Activated CD4-positive, alpha-beta T cell treated with anti-CD3 and anti-CD28 coated beads for 1 hour (primary cell): Measurements from ENCODE around the gene CASP1.
"Not testable (repeated sequence)": the region's sequence is repeated elsewhere in the genome, so short reads cannot be mapped to it uniquely, and the experiment has no call there.

ENCODE experiments used
- DNase-seq: peaks from one replicate; pipeline ENCODE4 v3.0.0-alpha.2; 2020

The CASP1 gene

DNA sequence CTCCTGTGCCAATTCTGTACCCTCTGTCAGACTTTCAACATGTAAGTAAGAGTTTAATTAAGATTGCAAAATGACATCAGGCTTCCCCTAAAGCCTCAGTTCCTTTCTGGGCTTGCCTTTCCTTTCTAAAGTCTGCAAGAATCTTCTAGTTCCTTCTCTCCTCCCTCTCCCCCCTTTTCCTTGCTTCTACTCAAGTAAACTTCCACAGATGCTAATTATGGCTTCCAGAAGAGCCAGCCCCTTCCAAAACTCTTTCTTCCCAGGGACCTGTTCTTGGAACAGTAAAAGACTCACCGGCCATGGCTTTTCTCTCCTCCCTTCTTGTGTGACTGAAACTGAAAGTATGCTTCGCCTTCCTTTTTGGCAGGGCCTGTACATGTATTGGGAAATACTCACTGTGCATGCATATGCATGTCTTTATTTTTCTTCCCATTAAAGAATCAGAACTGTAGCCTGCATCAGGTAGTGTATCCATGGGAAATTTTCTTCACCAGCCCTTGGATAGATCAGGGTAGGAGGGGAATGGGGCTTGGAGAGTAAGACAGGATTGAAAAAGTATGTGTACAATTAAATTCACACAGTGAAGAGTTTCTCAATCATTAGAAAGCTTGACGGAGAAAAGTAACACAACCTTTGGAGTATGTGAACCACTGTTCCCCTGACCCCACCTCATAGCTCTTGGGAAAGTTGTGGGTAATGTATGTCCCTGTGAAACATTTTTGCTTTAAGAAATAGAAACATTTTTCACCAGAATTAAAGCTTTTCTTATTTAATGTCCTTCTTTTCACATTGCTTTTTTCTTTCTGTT is at the start of gene CASP1:
TSS of gene CASP1 (minus strand) at position 332 of the 808 bp plus-strand sequence. CDS start at position 301, 31 bp downstream.
- DNase-seq: no peak

DNA sequence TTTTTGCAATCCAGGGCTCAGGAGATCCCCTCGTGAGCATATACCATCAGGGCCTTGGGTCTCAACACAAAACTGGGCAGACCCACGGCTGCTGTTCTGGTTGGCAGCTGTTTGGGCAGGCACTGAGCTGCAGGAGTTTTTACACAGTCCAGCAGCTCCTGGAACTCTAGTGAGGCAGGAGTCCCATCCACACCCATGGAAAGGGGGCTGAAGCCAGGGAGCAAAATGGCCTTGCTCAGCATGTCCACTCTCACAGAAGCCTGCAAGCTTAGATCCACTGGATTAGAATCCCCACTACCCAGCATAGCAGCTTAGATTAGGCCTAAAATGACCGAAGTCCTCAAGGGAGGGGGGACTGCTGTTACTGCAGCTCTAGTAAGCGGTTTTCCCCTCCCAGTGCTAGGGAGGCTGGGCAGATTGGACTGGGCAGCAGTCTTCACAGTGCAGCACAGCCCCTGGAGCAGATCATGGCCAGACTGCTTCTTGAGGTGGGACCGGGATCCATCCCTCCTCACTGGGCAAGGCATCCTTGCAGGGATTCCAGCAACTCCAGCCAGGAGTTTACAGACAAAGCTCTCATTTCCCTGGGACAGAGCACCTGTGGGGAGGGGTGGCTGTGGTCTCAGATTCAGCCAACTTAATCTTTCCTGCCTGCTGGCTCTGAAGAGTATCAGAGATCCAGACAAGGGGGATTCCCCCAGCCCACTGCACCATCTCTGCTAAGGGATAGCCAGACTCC is 46.6 kb upstream of the CASP1 start:
- DNase-seq: no peak

DNA sequence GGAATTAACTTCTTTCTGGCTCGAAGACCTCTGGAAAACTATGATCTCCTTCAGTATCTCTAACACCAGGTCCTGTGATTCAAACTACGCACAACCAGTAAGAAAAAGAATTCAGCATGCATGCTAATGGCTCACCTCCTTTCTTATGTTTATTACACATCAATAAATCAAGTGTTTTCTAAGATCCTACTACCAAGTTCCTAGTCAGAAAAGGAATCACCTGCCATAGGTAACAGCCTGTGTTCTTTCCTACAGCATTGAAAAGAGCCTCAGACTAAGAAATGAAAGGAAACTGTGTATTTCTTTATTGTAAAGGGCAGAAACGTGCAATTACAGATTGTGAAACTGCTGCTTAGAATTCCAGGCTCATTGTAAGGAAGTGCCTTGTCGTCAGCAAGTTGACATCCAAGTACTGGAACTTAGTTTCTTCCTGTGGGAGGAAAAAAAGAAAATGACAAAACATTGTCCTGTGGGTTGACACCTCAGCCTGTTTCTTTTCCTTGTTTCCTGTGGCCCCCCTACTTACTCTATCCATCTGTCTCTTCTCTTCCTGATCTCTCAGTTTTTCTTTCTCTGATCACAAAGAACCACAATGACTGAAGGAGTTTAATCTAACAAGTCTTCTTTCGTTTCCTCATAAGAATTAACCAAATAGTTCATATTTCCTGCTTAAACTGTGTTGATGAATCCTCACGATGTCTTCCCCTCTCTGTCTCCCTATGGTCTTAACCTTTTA is 45.4 kb upstream of the CASP1 start:
- not testable (repeated sequence) for DNase-seq

DNA sequence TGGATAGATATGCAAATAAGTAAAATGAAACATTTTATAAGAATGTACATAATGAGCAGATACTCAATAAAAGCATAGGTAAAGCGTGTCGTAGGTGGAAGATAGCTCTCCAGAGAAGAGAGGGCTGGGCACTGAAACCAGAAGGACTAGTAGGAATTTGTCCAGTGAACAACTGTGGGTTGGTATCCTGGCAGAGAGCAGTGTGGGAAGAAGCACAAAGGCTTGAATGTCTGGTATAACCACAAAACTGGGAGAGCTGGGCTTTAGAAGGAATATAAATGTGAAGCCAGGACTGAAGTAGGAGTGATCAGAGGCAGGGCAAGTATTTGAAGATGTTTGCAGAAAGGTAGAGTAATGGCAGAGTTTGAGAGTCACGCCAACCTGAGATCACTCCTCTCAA is 43.3 kb upstream of the CASP1 start:
- no peak for DNase-seq

DNA sequence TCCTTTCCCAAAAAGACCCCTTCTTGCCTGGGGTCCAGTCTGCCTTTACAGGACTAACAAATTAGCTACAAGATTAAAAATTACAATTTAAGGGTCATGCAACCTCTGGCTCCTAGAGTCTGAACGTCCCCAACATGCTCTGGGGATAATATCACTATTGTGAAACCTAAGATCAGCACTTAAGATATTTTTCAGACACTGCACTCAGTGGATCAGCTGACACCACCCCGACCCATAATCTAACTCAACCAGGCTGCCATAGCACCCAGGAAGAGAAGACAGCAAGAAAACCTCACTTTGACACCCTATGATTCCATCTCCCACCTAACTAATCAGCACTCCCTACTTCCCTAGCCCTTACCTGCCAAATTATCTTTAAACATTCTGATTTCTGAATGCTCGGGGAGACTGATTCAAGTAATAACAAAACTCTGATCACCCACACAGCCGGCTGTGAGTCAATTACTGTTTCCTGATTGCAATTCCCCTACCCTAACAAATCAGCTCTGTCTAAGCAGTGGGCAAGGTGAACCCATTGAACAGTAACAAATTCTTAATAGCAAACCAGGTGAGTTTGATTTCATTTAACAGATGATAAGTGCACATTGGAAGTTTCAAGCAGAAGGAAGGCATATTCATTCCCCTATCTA is 42.3 kb upstream of the CASP1 start:
- DNase-seq: not testable (repeated sequence)

DNA sequence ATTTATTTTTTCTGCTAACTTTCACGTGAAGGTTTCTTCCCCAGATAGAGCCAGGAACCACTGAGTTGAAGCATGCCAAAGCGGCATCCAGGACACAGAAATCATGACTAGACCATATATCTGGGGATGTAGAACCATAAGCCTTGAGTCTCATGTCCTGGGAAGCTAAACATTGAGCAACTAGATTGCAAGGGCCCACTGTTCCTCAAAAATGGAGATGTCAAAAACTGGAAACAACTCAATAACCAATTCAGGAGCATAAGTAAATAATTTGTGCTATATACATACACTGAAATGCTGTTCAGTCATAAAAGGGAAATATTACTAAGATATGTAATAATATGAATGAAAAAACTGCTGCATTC is 39.2 kb upstream of the CASP1 start:
- DNase-seq: no peak

DNA sequence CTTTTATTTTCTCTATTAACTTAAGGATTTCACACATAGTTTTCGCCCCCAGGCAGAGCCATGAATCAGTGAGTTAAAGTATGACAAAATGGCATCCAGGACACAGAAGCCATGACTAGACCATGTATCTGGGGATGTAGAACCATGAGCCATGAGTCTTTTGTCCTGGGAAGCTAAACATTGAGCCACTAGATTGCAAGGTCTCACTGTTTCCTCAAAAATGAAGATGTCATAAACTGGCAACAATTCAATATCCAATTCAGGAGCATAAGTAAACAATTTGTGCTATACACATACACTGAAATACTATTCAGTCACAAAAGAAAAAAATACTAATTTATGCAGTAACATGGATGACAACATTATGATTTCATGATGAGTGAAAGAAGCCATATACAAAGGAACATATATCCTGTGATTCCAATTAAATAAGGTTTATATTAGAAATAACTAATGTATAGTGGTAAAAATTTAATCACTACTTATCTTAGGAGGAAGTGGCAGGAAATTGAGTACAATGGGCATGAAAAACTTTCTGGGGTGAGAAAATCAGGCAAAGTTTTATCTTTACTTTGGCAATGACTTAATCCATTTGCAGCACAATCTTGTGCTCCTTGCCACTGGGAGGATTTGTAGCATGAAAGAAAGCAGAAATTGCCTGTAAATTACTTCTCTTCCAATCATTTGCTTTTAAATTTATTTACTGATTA is 38.7 kb upstream of the CASP1 start:
- no peak for DNase-seq

DNA sequence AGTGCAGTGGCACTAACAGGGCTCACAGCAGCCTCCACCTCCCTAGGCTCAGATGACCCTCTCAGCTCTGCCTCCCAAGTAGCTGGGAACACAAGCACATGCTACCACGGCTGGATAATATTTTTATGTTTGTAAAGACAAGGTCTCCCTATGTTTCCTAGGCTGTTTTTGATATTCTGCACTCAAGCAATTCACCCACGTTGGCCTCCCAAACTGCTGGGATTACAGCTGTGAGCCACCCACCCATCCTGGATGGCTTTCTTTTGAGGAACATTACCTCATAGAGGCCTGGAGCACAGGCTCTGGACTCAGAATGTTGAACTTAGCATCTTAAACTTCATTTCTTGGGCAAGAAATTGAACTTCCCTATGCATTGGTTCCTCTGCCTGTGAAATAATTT is 37.1 kb upstream of the CASP1 start:
- not testable (repeated sequence) for DNase-seq

DNA sequence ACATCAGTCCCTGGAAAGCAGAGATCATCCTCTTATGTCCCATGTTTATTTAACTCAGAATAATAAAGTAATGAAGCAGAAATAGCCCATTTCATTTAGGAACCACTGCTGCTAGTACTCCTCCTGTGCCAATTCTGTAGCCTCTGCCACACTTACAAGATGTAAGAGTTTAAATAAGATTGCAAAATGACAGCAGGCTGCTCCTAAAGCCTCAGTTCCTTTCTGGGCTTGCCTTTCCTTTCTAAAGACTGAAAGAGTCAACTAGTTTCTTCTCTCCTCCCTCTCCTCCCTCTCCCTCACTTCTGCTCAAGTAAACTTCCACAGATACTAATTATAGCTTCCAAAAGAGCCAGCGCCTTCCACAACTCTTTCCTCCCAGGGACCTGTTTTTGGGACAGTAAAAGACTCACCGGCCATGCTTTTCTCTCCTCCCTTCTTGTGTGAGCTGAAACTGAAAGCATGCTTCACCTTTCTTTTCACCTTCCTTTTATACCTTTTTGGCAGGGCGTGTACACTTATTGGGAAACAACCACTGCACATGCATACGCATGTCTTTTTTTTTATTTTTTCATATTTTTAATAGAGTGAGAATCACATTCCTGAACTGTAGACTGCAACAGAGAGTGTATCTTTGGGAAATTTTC is 36.3 kb upstream of the CASP1 start:
- no peak for DNase-seq

DNA sequence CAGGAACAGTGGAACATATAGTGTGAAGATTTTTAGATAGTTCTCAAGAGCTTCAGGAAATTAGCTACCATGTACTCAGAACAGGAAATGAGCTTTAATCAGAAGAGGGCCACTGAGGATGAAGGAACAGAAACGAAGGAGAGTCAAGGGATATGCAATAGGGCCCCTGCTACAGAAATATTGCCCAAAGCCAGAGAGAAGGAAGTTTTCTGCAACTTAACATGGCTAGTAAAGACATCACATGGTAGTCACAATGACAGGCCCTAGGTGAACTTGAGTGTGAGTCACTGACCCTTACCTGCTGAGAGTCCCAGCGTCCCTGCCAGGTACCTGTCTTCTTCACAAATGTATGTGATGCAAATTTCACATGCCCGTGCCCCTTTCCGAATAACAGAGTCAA is 35.4 kb upstream of the CASP1 start:
- no peak for DNase-seq

DNA sequence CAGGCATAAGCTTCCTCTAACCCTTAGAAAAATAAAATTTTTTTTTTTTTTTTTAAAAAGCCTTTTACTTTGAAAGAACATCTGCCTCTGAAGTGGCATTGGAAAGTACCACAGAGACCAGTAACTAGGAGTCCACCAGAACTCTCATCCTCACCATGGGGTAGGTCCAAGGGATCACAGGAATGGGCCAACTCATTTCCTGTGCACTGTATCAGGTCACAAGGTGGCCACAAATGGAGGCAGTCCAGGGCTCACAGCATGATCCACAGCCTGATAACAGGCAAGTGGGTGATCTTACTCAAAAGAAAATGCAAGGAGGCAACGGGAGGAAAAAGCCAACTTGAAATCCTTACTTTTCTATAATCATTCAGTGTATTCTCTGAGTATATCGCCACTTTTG is 34.8 kb upstream of the CASP1 start:
- DNase-seq: not testable (repeated sequence)

DNA sequence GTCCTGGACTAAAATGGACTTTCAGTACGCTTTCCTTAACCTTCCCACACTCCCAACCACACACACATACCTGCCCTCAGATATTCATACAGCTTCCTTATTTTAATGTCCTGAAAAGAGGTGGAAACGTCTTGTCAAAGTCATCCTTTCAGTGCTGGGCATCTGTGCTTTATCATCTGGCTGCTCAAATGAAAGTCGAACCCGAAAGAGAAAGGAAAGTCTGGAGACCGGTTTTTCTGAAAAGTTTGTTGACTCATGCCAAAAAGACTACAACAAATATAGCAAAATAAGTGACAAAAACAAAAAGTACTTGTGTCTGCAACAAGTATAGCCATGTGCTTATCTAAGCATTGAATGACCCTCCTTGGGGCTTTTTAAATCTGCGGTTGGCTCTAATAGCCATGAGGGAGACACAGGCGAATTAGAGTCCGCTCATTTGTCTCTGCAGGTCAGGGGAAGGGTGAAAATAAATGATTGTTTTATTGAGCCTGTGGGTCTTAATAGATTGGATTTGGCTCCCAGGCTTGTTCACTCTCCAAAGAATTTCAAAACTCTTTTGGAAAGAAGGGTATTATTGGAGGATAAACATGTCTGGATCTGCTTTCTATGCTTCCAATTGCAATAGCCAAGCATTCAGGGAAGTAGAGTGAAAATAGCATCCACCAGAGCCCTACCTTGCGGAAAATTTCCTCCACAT is 28.4 kb upstream of the CASP1 start:
- not testable (repeated sequence) for DNase-seq

DNA sequence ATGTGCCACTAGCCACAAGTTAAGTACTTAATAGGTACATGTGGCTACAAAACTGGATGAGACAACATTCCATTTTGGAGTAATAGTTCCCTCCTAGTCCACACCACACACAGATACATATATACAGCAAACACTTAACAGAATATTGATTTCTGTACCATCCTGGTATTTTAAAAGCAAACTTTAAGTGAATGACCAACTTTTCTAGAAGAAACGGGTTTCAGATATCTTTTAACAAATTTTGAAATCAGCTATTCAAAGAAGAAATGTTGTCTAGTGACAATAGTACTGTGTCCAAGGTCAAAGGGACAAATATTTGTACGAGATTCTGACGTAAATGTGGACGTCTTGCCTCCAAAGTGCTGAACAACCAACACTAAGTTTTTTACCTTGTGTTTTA is 22.5 kb upstream of the CASP1 start:
- no peak for DNase-seq

DNA sequence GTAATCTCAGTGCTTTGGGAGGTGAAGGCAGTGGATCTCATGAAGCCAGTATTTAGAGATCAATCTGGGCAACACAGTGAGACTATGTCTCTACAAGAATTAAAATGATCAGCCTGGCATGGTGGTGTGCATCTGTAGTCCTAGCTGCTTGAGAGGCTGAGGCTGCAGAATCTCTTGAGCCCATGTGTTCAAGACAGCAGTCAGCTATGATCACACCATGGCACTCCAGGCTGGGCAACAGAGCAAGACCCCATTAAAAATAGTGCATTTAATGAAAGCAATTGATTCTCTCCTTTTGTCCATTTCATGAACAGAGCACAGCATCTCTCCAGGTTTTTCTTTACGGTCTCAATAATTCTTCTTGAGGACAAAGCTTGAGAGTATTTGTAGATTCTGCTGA is 21.5 kb upstream of the CASP1 start:
- DNase-seq: no peak

DNA sequence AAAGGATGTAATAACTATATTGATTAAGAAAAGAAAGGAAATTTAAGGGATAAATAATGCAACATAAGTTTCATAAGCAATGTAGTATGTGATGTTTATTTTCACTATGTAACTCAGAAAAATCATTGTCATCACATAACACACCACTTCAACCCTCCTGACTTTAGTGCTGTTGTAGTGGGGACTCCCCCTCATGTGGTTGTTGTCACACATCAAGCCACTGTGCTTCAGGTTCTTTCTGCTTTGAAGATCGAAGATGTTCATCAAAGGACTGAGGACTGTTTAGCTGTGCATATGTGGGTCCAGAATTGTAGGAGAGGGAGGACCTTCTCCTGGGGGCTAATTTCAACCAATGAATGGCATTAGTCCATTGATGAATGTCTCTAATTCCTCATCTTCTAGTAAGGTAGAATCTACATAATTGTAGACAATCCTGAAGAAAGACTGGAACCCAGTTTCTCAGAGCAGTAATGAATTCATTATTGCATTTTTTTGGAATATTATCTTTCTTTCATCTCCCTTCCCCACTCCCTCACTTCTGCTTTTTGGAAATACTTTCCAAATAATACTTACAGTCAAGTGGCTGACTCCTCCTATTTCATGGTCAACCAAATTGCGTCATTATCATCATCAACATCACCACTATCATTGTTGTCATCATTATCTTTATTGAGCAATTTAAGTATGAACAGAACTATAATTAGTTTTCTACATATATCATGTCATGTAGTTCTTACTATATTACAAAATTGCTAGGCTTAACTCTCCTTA is 20.0 kb upstream of the CASP1 start:
- DNase-seq: no peak

DNA sequence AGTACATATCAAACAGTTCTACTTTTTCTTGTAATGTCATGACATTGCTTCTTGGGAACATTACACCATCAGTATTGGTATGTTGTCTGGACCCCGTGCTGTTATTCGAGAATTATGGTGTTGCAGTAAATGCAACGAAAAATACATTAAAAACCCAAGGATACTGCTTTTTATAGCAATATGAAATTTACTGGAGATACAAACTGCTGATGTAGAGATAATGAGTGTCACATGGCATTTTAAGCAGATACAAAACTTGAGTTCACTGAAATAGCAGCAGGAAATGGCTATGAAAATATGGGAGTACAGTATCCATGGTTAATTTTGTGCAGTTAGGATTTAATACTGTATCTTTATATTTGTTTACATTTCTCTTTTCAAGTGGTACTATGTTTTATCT is 17.5 kb upstream of the CASP1 start:
- DNase-seq: no peak

DNA sequence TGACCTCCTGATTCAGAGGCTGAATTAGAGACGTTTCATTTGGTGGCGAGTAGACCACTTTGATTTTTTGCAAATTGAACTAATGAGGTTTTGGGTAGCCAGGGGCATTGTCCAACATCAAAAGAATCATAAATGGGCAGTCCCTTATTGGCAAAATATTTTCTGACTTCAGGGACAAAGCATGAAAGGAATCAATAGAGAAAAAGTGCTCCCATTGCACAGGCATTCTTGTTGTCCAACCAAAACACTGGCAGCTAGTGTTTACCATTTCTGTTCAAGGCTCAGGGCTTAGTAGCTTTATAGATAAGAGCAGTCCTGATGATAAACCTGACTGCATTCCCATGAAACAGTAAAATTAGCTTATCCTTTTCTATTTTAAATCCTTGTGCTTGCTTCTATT is 16.6 kb upstream of the CASP1 start:
- no peak for DNase-seq

DNA sequence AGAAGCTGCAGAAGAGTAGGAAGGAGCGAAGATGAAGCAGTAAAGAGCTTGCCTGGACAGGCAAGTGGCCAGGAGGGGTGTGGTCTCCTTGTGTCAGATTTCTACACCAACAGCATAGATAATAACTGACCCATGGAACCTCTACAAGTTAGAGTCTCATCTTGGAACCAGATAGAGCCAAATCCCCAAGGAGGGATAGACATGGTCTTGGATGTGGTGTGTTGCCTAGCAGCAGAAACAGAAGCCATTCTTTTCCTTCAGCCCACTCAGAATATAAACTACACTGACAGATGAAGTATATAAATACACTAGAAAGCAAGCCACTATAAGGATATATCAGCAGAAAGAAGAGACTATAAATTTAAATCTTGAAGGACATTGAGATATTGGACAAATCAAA is 14.5 kb upstream of the CASP1 start:
- no peak for DNase-seq

DNA sequence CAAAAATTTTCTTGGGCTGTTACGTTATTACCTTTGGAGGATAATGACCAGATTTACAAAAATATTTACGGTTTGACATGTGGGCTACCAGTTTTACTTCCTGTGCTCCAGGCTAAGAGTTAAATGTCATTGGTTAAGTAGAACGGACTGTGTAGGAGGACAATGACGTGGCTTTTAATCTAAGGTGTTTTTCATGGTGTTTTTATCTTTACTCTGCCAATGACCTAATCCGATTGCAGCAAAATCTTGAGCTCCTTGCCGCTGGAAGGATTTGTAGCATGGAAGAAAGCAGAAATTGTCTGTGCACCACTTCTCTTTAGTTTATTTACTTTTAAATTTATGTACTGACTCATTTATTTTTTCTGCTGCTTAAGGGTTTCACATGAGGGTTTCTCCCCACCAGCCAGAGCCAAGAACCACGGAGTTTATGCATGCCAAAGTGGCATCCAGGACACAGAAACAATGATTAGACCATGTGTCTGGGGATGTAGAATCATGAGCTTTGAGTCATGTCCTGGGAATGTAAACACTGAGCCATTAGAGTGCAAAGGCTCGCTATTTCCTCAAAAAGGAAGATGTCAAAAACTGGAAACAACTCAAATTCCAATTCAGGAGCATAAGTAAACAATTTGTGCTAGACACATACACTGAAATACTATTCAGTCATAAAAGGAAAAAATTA is 12.1 kb upstream of the CASP1 start:
- no peak for DNase-seq
